GM12874 (cell line): Measurements from ENCODE around the gene CACNA1D.

Experiments used
- TF ChIP-seq, protein P1 (sequence below): IDR thresholded peaks from 2 replicates; pipeline ENCODE4 v1.5.1; 2011; ENCODE audit warnings: low read depth, mild to moderate bottlenecking, control low read depth, low read length, moderate library complexity; ENCODE audit not compliant: insufficient read depth

The CACNA1D gene

DNA sequence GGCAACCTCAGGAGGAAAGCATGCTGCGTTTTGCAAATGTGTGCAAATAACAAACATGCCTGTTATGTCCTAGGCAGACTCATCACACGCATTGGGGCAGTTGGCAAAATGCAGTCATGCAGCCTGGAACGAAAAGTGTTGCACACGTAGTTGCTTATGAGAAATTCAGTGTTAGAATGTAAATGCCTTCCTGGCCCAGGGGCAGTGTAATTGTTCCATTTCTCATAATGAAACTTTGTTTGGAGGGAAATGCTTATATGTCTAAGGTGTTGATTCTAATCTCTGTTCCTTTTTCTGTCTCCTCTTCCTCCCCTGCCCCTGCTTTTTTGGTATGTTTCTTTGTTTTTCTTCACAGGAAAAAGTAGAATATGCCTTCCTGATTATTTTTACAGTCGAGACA, 156.0 kb downstream of the CACNA1D start:
- TF ChIP-seq, protein P1, sequence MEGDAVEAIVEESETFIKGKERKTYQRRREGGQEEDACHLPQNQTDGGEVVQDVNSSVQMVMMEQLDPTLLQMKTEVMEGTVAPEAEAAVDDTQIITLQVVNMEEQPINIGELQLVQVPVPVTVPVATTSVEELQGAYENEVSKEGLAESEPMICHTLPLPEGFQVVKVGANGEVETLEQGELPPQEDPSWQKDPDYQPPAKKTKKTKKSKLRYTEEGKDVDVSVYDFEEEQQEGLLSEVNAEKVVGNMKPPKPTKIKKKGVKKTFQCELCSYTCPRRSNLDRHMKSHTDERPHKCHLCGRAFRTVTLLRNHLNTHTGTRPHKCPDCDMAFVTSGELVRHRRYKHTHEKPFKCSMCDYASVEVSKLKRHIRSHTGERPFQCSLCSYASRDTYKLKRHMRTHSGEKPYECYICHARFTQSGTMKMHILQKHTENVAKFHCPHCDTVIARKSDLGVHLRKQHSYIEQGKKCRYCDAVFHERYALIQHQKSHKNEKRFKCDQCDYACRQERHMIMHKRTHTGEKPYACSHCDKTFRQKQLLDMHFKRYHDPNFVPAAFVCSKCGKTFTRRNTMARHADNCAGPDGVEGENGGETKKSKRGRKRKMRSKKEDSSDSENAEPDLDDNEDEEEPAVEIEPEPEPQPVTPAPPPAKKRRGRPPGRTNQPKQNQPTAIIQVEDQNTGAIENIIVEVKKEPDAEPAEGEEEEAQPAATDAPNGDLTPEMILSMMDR, result no peak

DNA sequence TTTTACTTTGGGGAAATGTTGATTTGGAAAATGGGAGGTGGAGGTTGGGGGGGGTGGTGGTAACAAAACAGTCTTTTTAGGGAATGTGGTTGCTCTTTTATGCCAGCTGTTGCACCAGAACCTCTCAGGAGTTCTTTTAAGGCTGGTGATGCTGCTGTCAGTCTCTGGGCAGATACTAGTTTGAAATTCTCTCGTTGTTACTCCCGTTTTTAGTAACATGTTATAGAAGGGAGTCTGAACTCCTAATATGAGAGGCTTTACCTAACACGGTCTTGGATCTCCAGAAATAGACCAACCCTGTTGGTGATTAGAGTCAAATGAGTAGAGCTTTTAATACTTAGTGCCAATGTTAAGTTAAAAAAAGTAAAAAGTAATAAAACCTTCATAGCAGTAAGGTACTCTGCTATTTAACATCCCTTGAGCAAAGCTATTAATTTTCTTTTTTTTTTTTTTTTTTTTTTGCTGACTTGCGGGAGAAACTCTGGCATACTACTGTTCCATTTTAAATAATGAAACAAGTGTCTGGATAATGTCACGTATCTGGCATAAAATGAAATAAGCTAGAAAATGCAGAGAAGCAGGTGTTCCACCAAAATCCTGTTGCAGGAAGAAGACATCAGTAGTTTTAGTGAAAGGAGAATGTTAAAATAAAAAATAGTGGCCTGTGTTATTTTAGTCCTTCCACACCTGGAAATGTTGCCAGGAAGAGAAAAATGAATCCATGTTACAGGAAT, 156.7 kb downstream of the CACNA1D start:
- TF ChIP-seq, protein P1, result no peak

DNA sequence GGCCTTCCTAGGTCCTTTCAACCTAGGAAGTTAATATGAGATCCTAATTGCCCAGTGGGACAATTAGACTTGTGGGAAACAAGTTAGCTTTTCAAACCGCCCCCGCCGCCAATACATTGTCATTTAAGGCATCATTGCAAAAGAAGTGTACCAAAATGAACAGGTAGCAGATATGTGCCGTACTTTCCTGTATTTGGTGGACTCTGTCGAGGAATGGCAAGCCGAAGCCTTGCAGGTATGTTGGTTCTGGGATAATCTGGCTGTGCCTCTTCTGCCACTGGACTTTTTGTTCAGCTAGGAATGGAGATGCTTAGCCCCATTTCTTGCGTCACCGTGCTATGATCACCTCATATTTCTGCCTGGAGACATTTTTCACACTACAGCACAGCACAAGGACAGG, 157.5 kb downstream of the CACNA1D start:
- TF ChIP-seq, protein P1, result no peak

DNA sequence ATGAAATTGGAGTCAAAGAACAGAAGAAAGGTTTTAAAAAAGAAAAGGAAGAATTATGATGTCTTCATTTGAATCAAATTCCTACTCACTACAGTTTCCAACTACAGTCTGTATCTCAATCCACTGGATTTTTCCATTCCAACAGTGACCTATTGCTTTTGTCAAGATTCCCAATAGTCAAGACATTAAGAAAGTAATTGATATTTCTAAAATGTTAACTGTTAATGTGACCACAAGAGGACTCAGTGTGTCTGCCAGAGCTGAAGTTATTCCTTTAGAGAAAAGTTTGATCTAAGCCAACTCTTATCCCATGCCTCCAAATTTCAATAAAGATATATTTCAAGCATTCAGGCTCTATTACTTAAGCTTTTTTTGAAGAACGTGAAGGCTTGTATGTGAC, 163.2 kb downstream of the CACNA1D start:
- TF ChIP-seq, protein P1, result no peak

DNA sequence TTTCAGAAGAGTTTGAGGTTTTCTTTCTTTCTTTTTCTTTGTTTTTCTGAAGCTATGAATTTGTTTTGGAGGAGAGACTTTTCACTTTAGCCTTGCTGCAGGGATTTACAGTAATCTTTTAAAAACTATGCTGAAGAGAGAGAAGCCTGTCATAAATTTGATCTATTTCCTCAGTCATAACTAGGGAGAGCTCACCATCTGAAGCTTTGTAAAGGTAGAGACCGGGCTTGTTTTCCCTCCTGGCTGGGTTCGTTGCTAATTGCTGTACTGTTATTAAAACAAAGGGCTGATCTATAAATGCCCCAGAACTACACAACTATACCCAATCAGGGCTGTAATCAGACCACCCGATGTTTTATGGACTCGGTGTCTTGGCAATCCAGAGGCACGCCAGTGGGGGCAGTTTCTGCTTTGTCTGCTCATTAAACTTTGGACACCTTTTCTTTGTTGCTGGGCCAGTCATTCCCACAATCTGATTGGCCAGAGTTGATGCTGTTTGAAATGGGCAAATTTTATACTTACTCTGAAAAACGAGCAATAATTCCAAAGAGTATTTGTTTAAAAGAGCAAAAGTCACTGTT, 164.3 kb downstream of the CACNA1D start:
- TF ChIP-seq, protein P1, result no peak

DNA sequence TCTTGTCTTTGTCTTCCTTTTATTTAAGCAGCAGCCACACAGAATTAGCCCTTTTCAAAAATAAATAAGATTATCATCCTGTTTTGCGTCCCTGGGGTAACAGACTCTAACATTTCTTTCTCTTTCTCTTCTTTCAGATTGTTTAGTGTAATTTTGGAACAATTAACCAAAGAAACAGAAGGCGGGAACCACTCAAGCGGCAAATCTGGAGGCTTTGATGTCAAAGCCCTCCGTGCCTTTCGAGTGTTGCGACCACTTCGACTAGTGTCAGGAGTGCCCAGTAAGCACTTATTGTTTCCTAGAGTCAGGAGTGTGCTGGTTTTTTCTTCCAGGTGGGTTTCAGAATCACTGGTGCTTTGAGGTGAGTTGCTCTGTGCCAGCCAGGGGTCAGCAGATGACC, 165.6 kb downstream of the CACNA1D start:
- TF ChIP-seq, protein P1, result no peak

DNA sequence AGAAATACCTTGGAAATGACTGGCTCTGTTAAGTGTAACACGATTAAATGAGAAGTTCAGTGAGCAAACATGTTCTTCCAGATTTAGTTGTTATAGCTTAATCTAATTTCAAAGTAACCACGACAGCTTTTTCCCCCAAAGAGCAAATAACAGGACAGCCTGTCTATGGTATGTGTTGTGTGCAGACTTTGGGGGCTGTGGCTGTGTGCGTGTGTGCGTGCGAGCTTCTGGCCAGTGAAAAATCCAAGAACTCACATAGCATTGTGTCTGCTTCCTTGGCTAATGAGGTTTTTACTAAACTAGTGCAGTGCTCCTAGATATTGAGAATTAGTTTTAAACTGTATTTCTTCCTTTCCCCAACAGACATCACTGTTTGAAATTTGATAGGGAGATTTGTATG, 167.1 kb downstream of the CACNA1D start:
- TF ChIP-seq, protein P1, result no peak
